ENCODE data around the gene SUGCT.

Gene SUGCT

DNA sequence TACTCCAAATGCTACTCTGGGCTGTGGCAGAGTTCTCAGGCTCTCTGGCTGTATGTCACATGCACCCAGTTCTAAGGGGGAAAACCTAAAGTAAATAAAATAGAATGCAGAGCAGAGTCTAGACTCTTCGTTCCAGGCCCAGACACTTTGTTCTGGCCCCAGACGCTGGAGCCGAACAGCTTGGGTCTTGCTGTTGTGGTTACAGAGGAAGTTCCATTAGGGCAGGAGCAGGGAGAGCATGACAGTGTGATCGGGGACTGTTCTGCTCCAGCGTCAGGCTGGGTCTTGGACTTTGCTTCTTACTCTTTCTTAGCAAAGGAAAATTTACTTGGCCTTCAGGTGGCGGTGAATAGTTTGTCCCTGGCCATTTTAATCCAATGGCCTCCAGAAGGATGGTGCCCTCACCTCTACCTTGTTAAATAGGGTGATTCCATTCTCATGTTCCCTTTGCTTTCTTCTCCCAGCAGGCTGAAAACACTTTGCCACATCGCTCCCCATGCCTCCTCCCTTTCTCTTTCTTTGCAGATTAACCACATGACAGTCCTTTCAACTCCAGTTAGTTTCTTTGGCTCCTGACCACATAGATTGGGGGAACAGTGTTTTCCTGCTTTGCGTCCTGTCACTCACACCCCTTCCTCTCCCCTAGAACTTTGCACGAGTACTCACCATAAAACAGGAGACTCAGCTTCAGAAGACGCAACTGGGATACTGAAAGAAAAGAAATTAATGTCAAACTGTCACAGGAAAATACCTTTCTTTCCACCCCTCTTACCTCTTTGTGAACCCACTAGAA is 730.8 kb downstream of the SUGCT start:
- no peaks in the 10 kb centered on the region for H3K27me3 ChIP-seq (replicated peaks)
- H3K4me3 ChIP-seq (ENCODE audit: low read depth, low read length): no peak overlapping the region
- in situ Hi-C loops (cut with HindIII; ENCODE audit: low pct_ligation_motif_present, low sequenced_read_pairs): no loop called here
- TF ChIP-seq CTCF (IDR thresholded peaks at IDR 0.05; ENCODE audit: low read depth, low read length, missing control alignments): no peak
- no peak for DNase-seq
- H3K27ac ChIP-seq: no peak overlapping the region
- H3K36me3 ChIP-seq (replicated peaks): no peaks in the 10 kb centered on the region

DNA sequence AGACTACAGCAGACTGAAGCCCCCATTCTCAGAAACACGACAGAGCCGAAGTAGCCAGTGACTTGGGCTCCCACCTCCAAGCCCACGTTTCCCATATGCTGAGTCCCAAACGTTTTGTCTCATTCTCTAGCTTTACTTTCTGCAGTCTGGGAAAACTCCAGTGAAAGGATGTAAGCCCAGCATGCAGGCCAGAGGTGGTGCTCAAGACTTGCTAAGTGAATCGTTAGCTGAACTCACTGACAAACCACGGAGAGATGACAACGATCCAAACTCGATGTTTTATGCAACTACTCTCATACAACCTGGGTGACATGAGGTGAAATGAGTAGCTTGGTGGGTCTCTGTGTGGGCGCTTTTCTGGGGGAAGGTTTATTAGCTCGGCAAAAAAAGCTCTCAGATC is 731.8 kb downstream of the SUGCT start:
- H3K4me3 ChIP-seq (ENCODE audit: low read depth, low read length): no peak overlapping the region
- H3K27me3 ChIP-seq (replicated peaks): no peaks in the 10 kb centered on the region
- peak; percentile 34 for TF ChIP-seq CTCF (IDR thresholded peaks at IDR 0.05; ENCODE audit: low read depth, low read length, missing control alignments)
- H3K36me3 ChIP-seq (replicated peaks): no peaks in the 10 kb centered on the region
- no peak for DNase-seq
- H3K27ac ChIP-seq: no peak overlapping the region
- in situ Hi-C loops (cut with HindIII; ENCODE audit: low pct_ligation_motif_present, low sequenced_read_pairs): no loop called here

DNA sequence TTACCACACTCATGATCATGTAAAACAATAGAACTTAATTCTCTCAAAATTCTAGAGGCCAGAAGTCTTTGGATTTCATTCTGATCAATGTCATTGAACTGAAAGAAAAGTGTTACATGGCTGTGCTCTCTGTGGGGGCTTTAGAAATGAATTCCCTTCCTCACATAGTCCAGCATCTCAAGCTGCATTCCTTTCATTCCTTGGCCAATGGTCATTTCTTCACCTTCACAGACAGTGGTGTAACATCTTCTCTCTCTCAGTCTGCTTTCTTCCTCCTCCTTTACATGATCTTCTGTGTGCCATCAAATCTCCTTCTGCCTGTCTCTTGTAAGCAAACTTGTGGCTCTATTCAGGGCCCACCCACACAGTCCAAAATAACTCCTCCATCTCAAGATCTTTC is 735.3 kb downstream of the SUGCT start:
- TF ChIP-seq CTCF (IDR thresholded peaks at IDR 0.05; ENCODE audit: low read depth, low read length, missing control alignments): no peak
- DNase-seq: no peak
- Histone ChIP-seq H3K27me3 (replicated peaks) (no peaks in the 10 kb centered on the region), H3K36me3 (replicated peaks) (no peaks in the 10 kb centered on the region), H3K27ac (no peak overlapping the region), H3K4me3 (ENCODE audit: low read depth, low read length) (no peak overlapping the region)
- in situ Hi-C loops (cut with HindIII; ENCODE audit: low pct_ligation_motif_present, low sequenced_read_pairs): no loop called here

DNA sequence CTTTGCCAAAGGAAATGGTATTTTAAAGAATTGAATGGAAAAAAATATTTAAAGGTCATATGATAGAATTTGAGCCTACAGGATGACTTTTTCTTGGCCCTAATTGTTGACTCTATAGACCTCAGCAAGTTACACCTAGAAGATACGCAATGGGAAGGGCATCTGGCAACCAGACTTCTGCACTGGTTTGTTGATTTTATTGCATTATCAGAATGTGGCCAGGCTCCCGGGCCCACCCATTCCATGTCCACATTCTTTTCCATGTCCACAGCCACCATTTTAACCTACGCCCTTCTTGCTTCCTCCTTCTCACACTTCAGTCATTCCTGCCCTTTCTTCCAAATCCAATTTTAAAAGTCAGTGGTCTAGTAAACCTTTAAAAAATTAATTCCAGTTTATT is 738.4 kb downstream of the SUGCT start:
- no peak overlapping the region for H3K4me3 ChIP-seq (ENCODE audit: low read depth, low read length)

DNA sequence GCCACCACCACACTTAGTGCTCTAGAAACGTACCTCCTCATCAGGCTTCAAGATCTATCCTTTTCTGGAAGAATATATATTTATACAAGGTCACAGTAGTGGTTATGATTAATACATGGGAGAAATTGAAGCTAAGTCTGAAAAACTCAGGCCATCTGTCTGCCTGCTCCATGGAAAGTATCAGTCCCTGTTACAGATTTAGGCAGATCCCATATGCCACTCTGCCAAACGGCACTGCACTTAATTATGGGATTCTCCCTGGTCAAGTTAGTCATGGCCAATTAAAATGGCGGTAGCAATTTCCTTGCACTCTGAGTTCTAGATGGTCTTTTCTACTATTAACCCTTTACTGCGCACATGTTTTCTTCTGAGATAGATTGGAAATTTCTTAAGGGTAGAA is 740.0 kb downstream of the SUGCT start:
- H3K27ac ChIP-seq: no peak overlapping the region
- TF ChIP-seq CTCF (IDR thresholded peaks at IDR 0.05; ENCODE audit: low read depth, low read length, missing control alignments): no peak
- DNase-seq: no peak
- in situ Hi-C loops (cut with HindIII; ENCODE audit: low pct_ligation_motif_present, low sequenced_read_pairs): no loop called here
- no peak overlapping the region for H3K4me3 ChIP-seq (ENCODE audit: low read depth, low read length)
- H3K36me3 ChIP-seq (replicated peaks): no peaks in the 10 kb centered on the region
- H3K27me3 ChIP-seq (replicated peaks): no peaks in the 10 kb centered on the region

More for the DNA sequence above, 738.4 kb downstream of the SUGCT start:
- H3K27ac ChIP-seq: no peak overlapping the region
- in situ Hi-C loops (cut with HindIII; ENCODE audit: low pct_ligation_motif_present, low sequenced_read_pairs): no loop called here
- no peak for TF ChIP-seq CTCF (IDR thresholded peaks at IDR 0.05; ENCODE audit: low read depth, low read length, missing control alignments)
- H3K36me3 ChIP-seq (replicated peaks): no peaks in the 10 kb centered on the region
- DNase-seq: no peak
- H3K27me3 ChIP-seq (replicated peaks): no peaks in the 10 kb centered on the region

- no peaks in the 10 kb centered on the region for H3K27me3 ChIP-seq (replicated peaks)
- in situ Hi-C loops (cut with HindIII; ENCODE audit: low pct_ligation_motif_present, low sequenced_read_pairs): no loop called here
- no peak overlapping the region for H3K4me3 ChIP-seq (ENCODE audit: low read depth, low read length)
- no peak overlapping the region for H3K27ac ChIP-seq
- TF ChIP-seq CTCF (IDR thresholded peaks at IDR 0.05; ENCODE audit: low read depth, low read length, missing control alignments): no peak
- no peaks in the 10 kb centered on the region for H3K36me3 ChIP-seq (replicated peaks)
- DNase-seq: no peak
Observed at GRCh38 chr7:40876601-40877000, 741.8 kb downstream of the SUGCT start.
